WERI-Rb-1 (cell line): Measurements from ENCODE around the gene NRXN2.
A peak's percentile ranks its signal among the peaks of the same experiment; 100 is the strongest.

Source experiments
- DNase-seq: peaks from one replicate; pipeline ENCODE4 v3.0.0-alpha.2; 2020
- H3K27ac ChIP-seq: fragments of 250-450 bp; sonication (Bioruptor Pico); 2 replicates; pipeline ENCODE4 v1.5.1; 2020; ENCODE audit warnings: mild to moderate bottlenecking, moderate library complexity
- H3K27me3 ChIP-seq: fragments of 250-450 bp; sonication (Bioruptor Pico); 2 replicates; pipeline ENCODE4 v1.5.1; 2021; ENCODE audit warnings: mild to moderate bottlenecking, low read depth, moderate library complexity; ENCODE audit not compliant: insufficient read depth, severe bottlenecking
- H3K36me3 ChIP-seq: fragments of 250-450 bp; sonication (Bioruptor Pico); 2 replicates; pipeline ENCODE4 v1.5.1; 2020; ENCODE audit warnings: mild to moderate bottlenecking, moderate library complexity
- H3K4me3 ChIP-seq: 2 replicates; pipeline ENCODE4 v1.5.1; 2011; ENCODE audit warnings: low read depth, mild to moderate bottlenecking, control low read depth, low read length
- H3K9me3 ChIP-seq: fragments of 250-450 bp; sonication (Bioruptor Pico); 2 replicates; pipeline ENCODE4 v1.5.1; 2021; ENCODE audit warnings: mild to moderate bottlenecking, moderate library complexity; ENCODE audit not compliant: severe bottlenecking
- CTCF ChIP-seq: IDR thresholded peaks from 2 replicates; pipeline ENCODE4 v1.5.1; 2011; ENCODE audit warnings: low read depth, mild to moderate bottlenecking, control low read depth, inconsistent platforms, low read length

Gene NRXN2

GRCh38 chr11:64721359-64721699, 1.7 kb downstream of the NRXN2 start:
- no peaks in the 10 kb centered on the region for H3K9me3 ChIP-seq
- peaks cover 12% of the 10 kb centered on the region for H3K27me3 ChIP-seq
- TF ChIP-seq CTCF = no peak
- H3K27ac ChIP-seq = no peak overlapping the region
- H3K36me3 ChIP-seq = no peaks in the 10 kb centered on the region
- no peak overlapping the region for H3K4me3 ChIP-seq
- no peak for DNase-seq

GRCh38 chr11:64720640-64721358, 2.2 kb downstream of the NRXN2 start:
- no peaks in the 10 kb centered on the region for H3K36me3 ChIP-seq
- peaks cover 12% of the 10 kb centered on the region for H3K27me3 ChIP-seq
- H3K27ac ChIP-seq = no peak overlapping the region
- no peak for TF ChIP-seq CTCF
- DNase-seq = no peak
- no peaks in the 10 kb centered on the region for H3K9me3 ChIP-seq
- no peak overlapping the region for H3K4me3 ChIP-seq

GRCh38 chr11:64720167-64720566, 2.8 kb downstream of the NRXN2 start:
- no peak for TF ChIP-seq CTCF
- H3K27me3 ChIP-seq = peaks cover 12% of the 10 kb centered on the region

GRCh38 chr11:64719406-64719805, 3.6 kb downstream of the NRXN2 start:
- Histone ChIP-seq H3K27me3 (peaks cover 14% of the 10 kb centered on the region), H3K36me3 (no peaks in the 10 kb centered on the region), H3K27ac (no peak overlapping the region), H3K4me3 (no peak overlapping the region), H3K9me3 (no peaks in the 10 kb centered on the region)
- DNase-seq = no peak
- TF ChIP-seq CTCF = no peak

More at GRCh38 chr11:64720167-64720566, 2.8 kb downstream of the NRXN2 start:
- DNase-seq = peak; percentile 64
- Histone ChIP-seq H3K27ac (no peak overlapping the region), H3K4me3 (no peak overlapping the region), H3K36me3 (no peaks in the 10 kb centered on the region), H3K9me3 (no peaks in the 10 kb centered on the region)

GRCh38 chr11:64718780-64719124, 4.2 kb downstream of the NRXN2 start:
- H3K36me3 ChIP-seq = no peaks in the 10 kb centered on the region
- TF ChIP-seq CTCF = no peak
- no peak for DNase-seq
- no peak overlapping the region for H3K4me3 ChIP-seq
- H3K27ac ChIP-seq = no peak overlapping the region
- H3K27me3 ChIP-seq = peaks cover 21% of the 10 kb centered on the region
- H3K9me3 ChIP-seq = no peaks in the 10 kb centered on the region
